Measurements from ENCODE around the gene POLR2I. TPM values are rescaled to one million over a fixed set of nuclear protein-coding genes. Genes with fewer than 3 reads are reported as not detected.
A peak's percentile ranks its signal among the peaks of the same experiment; 100 is the strongest.

Gene POLR2I
- total and polyA plus RNA-seq, 2 experiments from 2014 or later: 94.0 to 413 TPM

GRCh38 chr19:36141039-36141927 lies 26.6 kb upstream of the POLR2I start:
- H2AFZ ChIP-seq: no peak overlapping the region
- Mint-ChIP-seq H3K4me1 (peaks cover 16% of the 10 kb centered on the region), H3K4me3 (peak overlapping the region; percentile 100), H3K9me3 (no peaks in the 10 kb centered on the region), H3K27me3 (ENCODE audit: insufficient read depth, low read depth, poor library complexity) (peaks cover 11% of the 10 kb centered on the region), H3K27ac (peak overlapping the region; percentile 99), H3K36me3 (ENCODE audit: low read depth) (peaks cover 44% of the 10 kb centered on the region)
- DNase-seq (ENCODE audit: low spot score) (peak; percentile 98), ATAC-seq (peak; percentile 80)
- peak overlapping the region; percentile 98 for H3K4me2 ChIP-seq
- peaks cover 12% of the 10 kb centered on the region; the same call in 1 of the 2 replicates for H3F3A ChIP-seq (replicated peaks; ENCODE audit: low read depth)
- H4K20me1 ChIP-seq (replicated peaks; ENCODE audit: insufficient read depth): peaks cover 8% of the 10 kb centered on the region; the same call in 1 of the 2 replicates
- H3K27ac ChIP-seq (ENCODE audit: low read depth): no peak overlapping the region; the same call in 1 of the 2 replicates
- TF ChIP-seq NANOG (IDR thresholded peaks at IDR 0.05; ENCODE audit: borderline replicate concordance) (no peak), POLR2AphosphoS5 (IDR thresholded peaks at IDR 0.05; ENCODE audit: low read depth) (peak; percentile 42; the same call in 1 of the 2 replicates)
- peaks cover 6% of the 10 kb centered on the region for H3K79me2 ChIP-seq (replicated peaks; ENCODE audit: insufficient read depth)
- H3K4me3 ChIP-seq: peak overlapping the region; percentile 100
- H3K36me3 ChIP-seq (ENCODE audit: insufficient read depth): peaks cover 17% of the 10 kb centered on the region
- H3K9me2 ChIP-seq (ENCODE audit: insufficient read depth): no peaks in the 10 kb centered on the region
- no peaks in the 10 kb centered on the region for H3K27me3 ChIP-seq (ENCODE audit: insufficient read depth)
- H3K4me1 ChIP-seq (ENCODE audit: insufficient read depth): no peaks in the 10 kb centered on the region; the same call in 1 of the 2 replicates

- ATAC-seq: peak; percentile 23
- Histone ChIP-seq H3K27me3 (ENCODE audit: insufficient read depth) (no peaks in the 10 kb centered on the region), H3K4me1 (ENCODE audit: insufficient read depth) (no peaks in the 10 kb centered on the region; the same call in 1 of the 2 replicates), H3K9me2 (ENCODE audit: insufficient read depth) (no peaks in the 10 kb centered on the region), H3K79me2 (replicated peaks; ENCODE audit: insufficient read depth) (peaks cover 6% of the 10 kb centered on the region), H3K36me3 (ENCODE audit: insufficient read depth) (peaks cover 12% of the 10 kb centered on the region), H2AFZ (peak overlapping the region; percentile 38; the same call in 1 of the 2 replicates), H3K27ac (ENCODE audit: low read depth) (peak overlapping the region; percentile 96), H4K20me1 (replicated peaks; ENCODE audit: insufficient read depth) (peaks cover 8% of the 10 kb centered on the region; the same call in 1 of the 2 replicates), H3F3A (replicated peaks; ENCODE audit: low read depth) (peaks cover 12% of the 10 kb centered on the region; the same call in 1 of the 2 replicates), H3K4me3 (peak overlapping the region; percentile 100), H3K4me2 (peak overlapping the region; percentile 98)
- peak; percentile 86 for DNase-seq (ENCODE audit: low spot score)
- peak overlapping the region; percentile 100 for H3K4me3 Mint-ChIP-seq
- H3K27ac Mint-ChIP-seq: peak overlapping the region; percentile 99
- H3K27me3 Mint-ChIP-seq (ENCODE audit: insufficient read depth, low read depth, poor library complexity): peaks cover 11% of the 10 kb centered on the region
- H3K4me1 Mint-ChIP-seq: peaks cover 16% of the 10 kb centered on the region
- H3K9me3 Mint-ChIP-seq: no peaks in the 10 kb centered on the region
- no peak for TF ChIP-seq ZNF331 (CRISPR knock-in tag; IDR thresholded peaks at IDR 0.05; ENCODE audit: low read depth)
- TF ChIP-seq CREB1 (CRISPR knock-in tag; IDR thresholded peaks at IDR 0.05; ENCODE audit: low read depth): peak; percentile 60; the same call in 1 of the 2 replicates
- peaks cover 36% of the 10 kb centered on the region for H3K36me3 Mint-ChIP-seq (ENCODE audit: low read depth)
Observed at GRCh38 chr19:36140304-36141038, 25.8 kb upstream of the POLR2I start.

GRCh38 chr19:36139473-36140303 lies 25.0 kb upstream of the POLR2I start, which contains the start of gene CAPNS1:
TSS of gene CAPNS1 (plus strand) at chr19:36140066. CDS start at chr19:36141012, 946 bp downstream.
- Mint-ChIP-seq H3K9me3 (no peaks in the 10 kb centered on the region), H3K4me3 (peak within 1 kb of the TSS; percentile 100), H3K36me3 (ENCODE audit: low read depth) (peaks cover 28% of the 10 kb centered on the region), H3K27ac (peak within 1 kb of the TSS; percentile 99), H3K27me3 (ENCODE audit: insufficient read depth, low read depth, poor library complexity) (peaks cover 11% of the 10 kb centered on the region), H3K4me1 (peaks cover 16% of the 10 kb centered on the region)
- H3K27ac ChIP-seq (ENCODE audit: low read depth): peak within 1 kb of the TSS; percentile 96
- H3K9me2 ChIP-seq (ENCODE audit: insufficient read depth): no peaks in the 10 kb centered on the region
- TF ChIP-seq POLR2AphosphoS5 (IDR thresholded peaks at IDR 0.05; ENCODE audit: low read depth): peak; percentile 83
- peak; percentile 59 for TF ChIP-seq CREB1 (CRISPR knock-in tag; IDR thresholded peaks at IDR 0.05; ENCODE audit: low read depth)
- TF ChIP-seq REST (IDR thresholded peaks at IDR 0.05; ENCODE audit: unreplicated experiment): no peak
- peak; percentile 51 for TF ChIP-seq ETS1 (IDR thresholded peaks at IDR 0.05)
- H3K36me3 ChIP-seq (ENCODE audit: insufficient read depth): peaks cover 12% of the 10 kb centered on the region
- H3K79me2 ChIP-seq (replicated peaks; ENCODE audit: insufficient read depth): peaks cover 6% of the 10 kb centered on the region
- no peaks in the 10 kb centered on the region; the same call in 1 of the 2 replicates for H3K4me1 ChIP-seq (ENCODE audit: insufficient read depth)
- DNase-seq (ENCODE audit: low spot score): peak; percentile 98
- peak; percentile 69 for ATAC-seq
- peak within 1 kb of the TSS; percentile 98 for H3K4me2 ChIP-seq
- H4K20me1 ChIP-seq (replicated peaks; ENCODE audit: insufficient read depth): no peaks in the 10 kb centered on the region
- H3K27me3 ChIP-seq (ENCODE audit: insufficient read depth): no peaks in the 10 kb centered on the region
- H3K4me3 ChIP-seq: peak within 1 kb of the TSS; percentile 100
- H3F3A ChIP-seq (replicated peaks; ENCODE audit: low read depth): peaks cover 12% of the 10 kb centered on the region; the same call in 1 of the 2 replicates
- peak within 1 kb of the TSS; percentile 98 for H2AFZ ChIP-seq
